HS-27A (cell line): ENCODE data around the gene ACTL8.

Source experiments
- DNase-seq: peaks from one replicate; pipeline ENCODE4 v3.0.0-alpha.2; 2012; ENCODE audit warnings: low read depth, missing footprints

ACTL8 gene

GRCh38 chr1:17846341-17846740 is 91.2 kb downstream of the ACTL8 start:
- no peak for DNase-seq

- no peak for DNase-seq
Measured at GRCh38 chr1:17847111-17847510, 92.0 kb downstream of the ACTL8 start.

GRCh38 chr1:17849216-17849615 is 94.1 kb downstream of the ACTL8 start:
- no peak for DNase-seq

- DNase-seq = no peak
Measured at GRCh38 chr1:17851056-17851455, 95.9 kb downstream of the ACTL8 start.

GRCh38 chr1:17852383-17852782 is 97.2 kb downstream of the ACTL8 start:
- no peak for DNase-seq

- DNase-seq = no peak
Measured at GRCh38 chr1:17853241-17853935, 98.3 kb downstream of the ACTL8 start.

- DNase-seq = no peak
Measured at GRCh38 chr1:17856496-17857108, 101.5 kb downstream of the ACTL8 start.

GRCh38 chr1:17857109-17857499 is 102.0 kb downstream of the ACTL8 start:
- no peak for DNase-seq

GRCh38 chr1:17857996-17858395 is 102.9 kb downstream of the ACTL8 start:
- no peak for DNase-seq

- DNase-seq = no peak
Measured at GRCh38 chr1:17860812-17861211, 105.7 kb downstream of the ACTL8 start.

GRCh38 chr1:17861685-17862084 is 106.6 kb downstream of the ACTL8 start:
- DNase-seq = no peak

GRCh38 chr1:17862121-17862520 is 107.0 kb downstream of the ACTL8 start:
- DNase-seq = no peak

- DNase-seq = peak; percentile 86
Measured at GRCh38 chr1:17865912-17866739, 111.0 kb downstream of the ACTL8 start.

GRCh38 chr1:17866740-17867029 is 111.6 kb downstream of the ACTL8 start:
- DNase-seq = no peak

GRCh38 chr1:17867470-17867869 is 112.3 kb downstream of the ACTL8 start:
- DNase-seq = no peak

- no peak for DNase-seq
Measured at GRCh38 chr1:17869815-17870214, 114.7 kb downstream of the ACTL8 start.

GRCh38 chr1:17870679-17871078 is 115.5 kb downstream of the ACTL8 start:
- no peak for DNase-seq

- no peak for DNase-seq
Measured at GRCh38 chr1:17873007-17873675, 118.0 kb downstream of the ACTL8 start.

- DNase-seq = peak; percentile 95
Measured at GRCh38 chr1:17874231-17874630, 119.1 kb downstream of the ACTL8 start.

- DNase-seq = no peak
Measured at GRCh38 chr1:17874710-17875109, 119.6 kb downstream of the ACTL8 start.

- peak; percentile 69 for DNase-seq
Measured at GRCh38 chr1:17875171-17875881, 120.2 kb downstream of the ACTL8 start.

- DNase-seq = peak; percentile 56
Measured at GRCh38 chr1:17875882-17876280, 120.7 kb downstream of the ACTL8 start.
